Gastroesophageal sphincter (tissue), 3 donors: ENCODE results near the gene ZNF594.

Experiments
- CTCF ChIP-seq, 4 experiments: fragments of 200-600 bp in 2 of 4; fragments of 450-650 bp in 2 of 4; sonication (generic) in 1 of 4; IDR thresholded peaks; one replicate each; pipeline ENCODE4 v1.5.1; 2017 to 2019; ENCODE audit warnings: antibody characterized with exemption in 4 of 4, mild to moderate bottlenecking in 2 of 4, moderate library complexity in 2 of 4
- EP300 ChIP-seq: sonication (generic); formaldehyde crosslinking; IDR thresholded peaks from one replicate; pipeline ENCODE4 v1.6.1; 2017; ENCODE audit warnings: antibody characterized with exemption, mild to moderate bottlenecking
- POLR2A ChIP-seq, 2 donors: fragments of 450-650 bp; IDR thresholded peaks; one replicate each; pipeline ENCODE4 v1.6.1; 2017; ENCODE audit warnings: antibody characterized with exemption in 2 of 2, mild to moderate bottlenecking in 2 of 2, moderate library complexity in 1 of 2
- POLR2AphosphoS5 ChIP-seq: sonication (generic); formaldehyde crosslinking; IDR thresholded peaks from one replicate; pipeline ENCODE4 v1.6.1; 2017; ENCODE audit warnings: antibody characterized with exemption

- TF ChIP-seq EP300 (no peak), CTCF (IDR thresholded peaks at IDR 0.05) (no peak), POLR2A (IDR thresholded peaks at IDR 0.05) (no peak), POLR2AphosphoS5 (no peak)
These were observed 52.8 kb downstream of the ZNF594 start for GRCh38 chr17:5138616-5139457.
